T1000 (cell line): ENCODE results near the gene SLC39A10.
A peak's percentile ranks its signal among the peaks of the same experiment; 100 is the strongest.
"Not testable (repeated sequence)": the region's sequence is repeated elsewhere in the genome, so short reads cannot be mapped to it uniquely, and the experiment has no call there.

Experiments used
- DNase-seq: peaks from one replicate; lab custom pipeline; 2025; ENCODE audit warnings: mixed read lengths; lab: John Stamatoyannopoulos, UW

The SLC39A10 gene

DNA sequence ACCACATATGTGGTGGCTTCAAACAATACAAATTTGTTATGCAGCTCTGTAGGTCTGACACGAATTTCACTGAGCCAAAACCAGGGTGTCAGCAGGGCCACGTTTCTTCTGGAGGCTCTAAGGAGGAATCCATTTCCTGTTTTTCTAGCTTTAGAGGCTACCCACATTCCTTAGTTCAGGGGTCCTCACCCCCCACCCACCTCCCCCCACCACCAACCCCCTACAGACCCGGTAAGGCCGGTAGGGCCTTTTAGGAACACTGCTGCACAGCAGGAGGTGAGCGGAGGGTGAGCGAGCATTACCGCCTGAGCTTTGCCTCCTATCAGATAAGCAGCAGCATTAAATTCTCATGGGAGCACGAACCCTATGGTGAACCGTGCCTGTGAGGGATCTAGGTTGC is 10.6 kb upstream of the SLC39A10 start:
- DNase-seq: no peak

DNA sequence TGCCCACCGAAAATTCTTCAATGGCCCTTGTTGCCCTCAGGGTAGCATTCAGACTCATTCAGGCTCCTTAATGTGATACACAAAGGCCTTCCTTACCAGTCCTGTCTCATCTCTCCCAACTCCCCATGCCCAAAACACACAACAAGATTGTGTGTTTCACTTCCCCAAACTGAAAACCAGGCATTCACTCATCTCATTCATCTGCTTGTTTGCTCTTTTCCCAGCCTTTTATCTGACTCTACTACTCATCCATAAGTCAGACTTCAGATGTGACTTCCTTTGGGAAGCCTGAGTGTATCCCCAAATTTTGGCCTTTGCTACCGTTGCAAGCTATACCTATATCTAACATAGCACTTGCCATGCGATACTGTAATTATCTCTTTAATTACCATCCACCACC is 9.7 kb upstream of the SLC39A10 start:
- DNase-seq: no peak

DNA sequence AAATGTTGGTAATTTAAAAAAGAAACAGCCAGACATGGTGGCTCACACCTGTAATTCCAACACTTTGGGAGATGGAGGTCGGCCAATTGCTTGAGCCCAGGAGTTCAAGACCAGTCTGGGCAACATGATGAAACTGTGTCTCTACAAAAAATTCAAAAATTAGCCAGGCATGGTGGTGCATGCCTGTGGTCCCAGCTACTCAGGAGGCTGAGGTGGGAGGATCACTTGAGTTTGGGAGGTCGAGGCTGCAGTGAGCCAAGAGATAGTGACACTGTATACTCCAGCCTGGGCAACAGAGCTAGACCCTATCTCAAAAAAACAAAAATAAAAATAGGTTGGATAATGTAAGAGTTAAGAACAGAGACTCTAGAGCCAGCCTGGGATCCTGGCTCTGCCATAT is 8.7 kb upstream of the SLC39A10 start:
- DNase-seq: not testable (repeated sequence)

DNA sequence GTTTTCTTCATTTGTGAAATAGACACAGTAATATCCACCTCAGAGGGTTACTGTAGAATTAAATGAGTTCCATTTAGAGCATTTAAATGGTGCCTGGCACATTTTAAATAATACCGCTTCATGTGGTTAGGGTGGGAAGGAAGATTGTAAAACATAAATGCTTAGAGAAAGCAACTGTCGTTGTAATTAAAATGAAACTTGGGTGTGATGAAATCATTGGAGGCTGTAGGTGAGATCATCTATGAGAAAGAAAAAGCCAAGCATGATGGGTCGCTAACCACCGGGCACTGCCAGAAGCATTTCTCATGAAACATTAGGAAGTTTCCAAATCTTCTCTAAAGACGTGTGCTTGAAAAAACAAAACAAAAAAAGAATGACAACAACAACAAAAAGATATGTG is 8.2 kb upstream of the SLC39A10 start:
- no peak for DNase-seq

DNA sequence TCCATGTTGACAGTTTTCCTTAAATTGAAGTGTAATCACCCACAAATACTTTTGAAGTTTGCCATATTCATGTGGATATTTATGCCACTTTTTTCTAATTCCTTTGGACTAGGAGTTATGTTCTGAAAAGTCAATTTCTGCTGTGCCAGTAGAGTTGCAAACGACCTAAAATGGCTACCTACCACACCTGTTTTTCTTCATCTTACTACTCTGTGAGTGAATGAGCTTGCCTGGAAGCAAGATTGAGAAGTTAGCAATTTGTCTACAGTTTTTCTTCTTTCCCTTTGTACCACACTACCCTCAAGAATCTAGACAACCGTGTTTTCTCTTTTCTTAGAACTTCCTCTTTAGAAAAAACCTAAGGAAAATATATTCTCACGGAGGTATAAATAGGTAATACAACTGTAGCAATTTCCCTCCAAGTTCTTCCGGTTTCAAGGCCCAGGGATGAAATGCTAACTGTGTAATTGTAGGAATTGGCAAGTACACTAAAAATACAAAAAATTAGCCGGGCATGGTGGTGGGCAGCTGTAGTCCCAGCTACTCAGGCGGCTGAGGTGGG is 7.3 kb upstream of the SLC39A10 start:
- no peak for DNase-seq

DNA sequence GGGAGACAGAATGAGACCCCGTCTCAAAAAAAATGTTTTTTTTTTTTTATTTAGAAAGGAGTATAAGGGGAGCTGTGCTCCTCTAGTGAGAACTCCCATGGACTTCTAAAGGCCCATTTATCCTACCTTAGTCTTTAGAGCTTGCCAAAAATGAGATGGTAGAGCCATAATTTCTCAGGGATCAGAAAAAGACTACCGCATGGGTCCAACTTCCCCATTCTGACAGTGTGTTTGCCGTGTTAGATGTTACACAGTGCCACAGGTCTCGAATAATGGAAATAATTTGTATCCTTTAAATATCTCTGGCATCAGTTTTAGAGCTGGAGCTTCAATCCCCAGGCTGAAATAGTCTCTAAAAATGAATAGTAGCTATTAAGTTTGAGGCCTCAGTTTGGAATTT is 6.0 kb upstream of the SLC39A10 start:
- DNase-seq: no peak

DNA sequence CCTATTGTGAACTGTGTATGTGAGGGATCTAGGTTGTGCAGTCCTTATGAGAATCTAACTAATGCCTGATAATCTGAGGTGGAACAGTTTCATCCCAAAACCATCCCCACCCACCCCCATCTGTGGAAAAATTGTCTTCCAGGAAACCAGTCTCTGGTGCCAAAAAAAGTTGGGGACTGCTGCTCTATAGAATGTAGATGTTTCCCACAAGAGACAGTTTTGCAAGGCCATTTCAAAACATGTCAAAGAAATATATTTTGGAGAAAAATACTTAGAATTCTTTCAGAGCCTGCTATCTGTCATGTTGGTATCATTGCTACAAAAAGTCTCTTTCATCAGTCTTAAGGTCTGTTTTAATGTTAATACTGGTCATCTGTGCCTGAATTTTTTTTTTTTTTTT is 4.1 kb upstream of the SLC39A10 start:
- no peak for DNase-seq

DNA sequence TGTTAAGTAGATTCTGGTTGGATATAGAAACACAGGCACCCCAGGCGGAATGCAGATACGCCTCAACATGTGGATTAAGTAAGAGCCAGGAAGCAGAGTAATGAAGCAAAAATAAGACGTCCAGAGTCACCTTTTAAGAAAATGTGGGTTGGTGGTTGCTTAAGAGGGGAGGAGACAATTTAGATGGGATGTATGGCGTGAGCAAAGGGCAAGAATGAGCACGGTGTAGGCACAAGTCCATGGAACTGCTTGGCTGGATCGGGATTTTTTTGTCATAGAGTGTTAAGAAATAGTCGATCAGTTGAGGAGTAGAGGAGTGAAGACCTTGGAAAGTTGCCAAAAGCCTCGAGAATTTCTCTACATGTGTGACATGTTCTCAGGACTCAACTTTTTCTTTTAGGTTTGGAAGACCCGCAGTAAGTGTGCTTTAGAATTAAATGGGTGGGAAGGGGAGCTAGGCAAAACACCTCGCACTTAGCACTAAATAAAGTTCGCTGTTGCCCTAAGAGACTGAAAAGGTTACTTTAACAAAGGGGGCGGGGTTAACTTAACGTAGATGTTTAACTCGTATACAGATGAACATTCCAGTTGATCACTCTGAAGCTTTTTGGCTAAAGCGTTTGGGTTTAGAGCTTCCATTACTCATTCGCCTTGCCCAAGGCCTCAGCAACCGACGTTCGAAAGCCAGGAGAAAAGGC is 716 bp upstream of the SLC39A10 start:
- no peak for DNase-seq

DNA sequence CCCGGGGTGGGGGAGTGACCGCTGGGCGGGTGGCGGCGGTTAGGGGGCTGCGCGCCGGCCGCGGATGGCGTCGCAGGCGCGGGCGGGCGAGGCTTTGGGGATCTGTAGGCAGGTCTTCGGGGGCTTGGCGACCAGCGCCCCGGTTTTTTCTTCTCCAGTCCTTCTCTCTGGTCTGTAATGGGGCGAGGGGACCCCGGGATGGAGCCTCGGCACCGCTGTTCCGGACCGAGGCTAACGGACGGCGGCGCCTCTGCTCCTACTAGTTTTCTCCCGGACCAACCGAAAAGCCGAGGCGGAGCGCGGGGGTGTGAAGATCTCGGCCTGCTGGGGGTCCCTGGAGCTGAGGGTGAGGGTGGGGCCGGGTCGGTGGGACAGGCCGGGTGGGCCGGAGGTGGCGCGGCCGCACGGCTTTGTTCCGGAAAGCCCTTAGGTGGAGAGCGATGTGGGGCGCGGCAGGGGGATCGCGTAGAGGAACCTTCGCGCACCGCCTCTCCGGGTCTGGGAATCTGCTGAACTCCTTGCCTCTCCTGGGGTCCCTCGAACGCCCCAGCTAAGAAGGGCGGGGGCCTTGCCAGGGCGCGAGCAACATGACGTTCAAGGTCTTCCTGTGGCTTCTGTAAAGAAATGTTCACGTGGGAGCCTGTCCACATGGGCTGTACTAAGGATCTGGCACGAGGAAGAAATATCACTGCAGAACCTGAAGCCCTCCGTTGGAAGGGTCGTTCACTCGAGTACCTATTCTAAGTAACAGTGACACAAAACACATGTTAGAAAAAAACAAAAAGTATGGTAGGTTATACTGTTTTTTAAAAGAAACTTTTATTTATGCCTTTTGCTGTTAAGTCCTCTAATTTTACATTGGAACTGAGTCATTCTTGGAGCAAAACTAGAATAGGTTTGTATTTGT is 861 bp downstream of the SLC39A10 start:
- no peak for DNase-seq

DNA sequence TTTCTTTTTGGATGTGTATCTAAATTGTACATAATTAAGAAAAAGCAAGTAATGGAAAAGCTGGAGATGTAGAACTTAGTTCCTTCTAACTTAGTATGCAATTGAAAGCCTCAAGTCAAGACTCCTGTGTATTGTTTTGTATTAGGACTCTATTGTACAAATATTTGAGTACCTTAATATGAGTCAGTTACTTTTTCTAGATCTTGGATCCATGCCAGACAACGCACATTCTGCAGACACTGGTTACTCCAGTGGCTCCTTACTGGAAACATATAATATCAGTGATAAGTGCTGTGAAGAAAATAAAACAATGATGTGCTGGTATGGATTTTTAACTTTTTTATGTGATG is 1.5 kb downstream of the SLC39A10 start:
- DNase-seq: no peak

DNA sequence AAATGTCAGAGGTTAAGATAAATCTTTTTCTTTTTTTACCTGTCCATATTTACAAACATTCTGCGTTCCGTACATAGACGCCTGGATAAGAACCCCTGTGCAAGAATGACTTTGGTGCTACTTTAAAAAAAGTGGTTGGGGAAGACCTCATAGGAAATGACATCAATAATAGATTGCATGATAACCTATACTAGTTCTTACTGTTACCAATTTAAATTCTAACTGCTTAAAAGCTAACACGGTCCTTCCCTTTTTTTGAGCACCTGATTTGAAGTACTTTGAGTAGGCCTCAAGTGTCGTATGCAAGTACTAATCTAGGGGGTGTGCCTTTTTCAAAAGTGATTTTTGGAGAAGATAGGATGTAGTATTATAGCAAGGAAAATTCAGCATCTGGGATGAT is 2.1 kb downstream of the SLC39A10 start:
- DNase-seq: no peak

DNA sequence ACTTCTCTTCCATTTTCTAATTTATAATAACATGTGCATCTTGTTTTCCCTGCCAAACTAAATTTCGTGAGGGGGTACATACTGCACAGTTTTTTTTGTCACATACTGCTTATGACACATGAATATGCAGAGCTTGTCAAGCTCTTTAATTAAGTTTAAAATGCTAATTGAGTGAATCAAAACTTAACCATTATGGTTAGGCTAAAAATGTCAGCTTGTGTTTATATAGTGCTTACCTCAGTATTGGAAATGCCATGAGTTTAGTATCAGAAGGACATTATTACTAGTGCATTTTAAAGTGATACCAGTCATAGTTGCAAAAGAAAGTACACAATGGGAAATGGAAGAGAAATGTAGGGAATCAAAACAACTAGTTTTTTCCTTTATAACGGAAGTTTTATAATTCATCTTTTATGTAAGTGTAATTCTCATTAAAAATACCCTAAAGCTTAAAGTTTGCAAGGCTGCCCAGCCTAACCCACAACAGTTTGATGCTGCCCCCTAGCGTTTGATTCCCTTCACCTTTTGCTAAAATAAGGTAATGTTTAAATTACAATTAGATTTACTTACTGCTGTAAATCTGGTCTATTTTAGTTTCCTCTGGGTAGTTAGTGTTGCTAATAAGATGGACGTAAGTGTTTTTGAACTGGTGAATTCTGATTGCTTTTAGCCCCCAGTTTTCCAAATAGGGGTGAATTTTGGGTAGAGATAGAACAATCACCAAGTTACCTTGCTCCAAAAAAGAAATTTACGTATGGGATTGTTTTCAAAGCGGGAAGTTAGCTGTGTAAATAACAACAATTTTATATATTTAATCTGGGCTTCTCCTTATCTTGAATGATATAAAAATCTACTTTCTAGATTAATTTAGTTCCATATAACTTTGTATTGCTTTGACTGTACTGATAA is 3.2 kb downstream of the SLC39A10 start:
- peak; percentile 27 for DNase-seq

DNA sequence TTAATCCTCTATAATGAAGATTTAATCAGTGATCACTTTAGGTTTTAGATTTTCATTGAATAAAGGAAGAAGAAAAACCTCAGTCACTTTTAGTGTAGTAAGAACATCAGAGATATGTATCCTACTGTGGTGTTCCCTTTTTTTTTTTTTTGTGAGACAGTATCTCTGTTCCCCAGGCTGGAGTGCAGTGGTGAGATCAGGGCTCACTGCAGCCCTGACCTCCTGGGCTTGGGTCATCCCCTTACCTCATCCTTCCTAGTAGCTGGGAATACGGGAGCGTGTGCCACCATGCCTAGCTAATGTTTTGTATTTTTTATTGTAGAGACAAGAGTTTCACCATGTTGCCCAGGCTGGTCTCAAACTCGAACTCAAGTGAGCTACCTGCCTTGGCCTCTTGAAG is 5.1 kb downstream of the SLC39A10 start:
- DNase-seq: no peak

DNA sequence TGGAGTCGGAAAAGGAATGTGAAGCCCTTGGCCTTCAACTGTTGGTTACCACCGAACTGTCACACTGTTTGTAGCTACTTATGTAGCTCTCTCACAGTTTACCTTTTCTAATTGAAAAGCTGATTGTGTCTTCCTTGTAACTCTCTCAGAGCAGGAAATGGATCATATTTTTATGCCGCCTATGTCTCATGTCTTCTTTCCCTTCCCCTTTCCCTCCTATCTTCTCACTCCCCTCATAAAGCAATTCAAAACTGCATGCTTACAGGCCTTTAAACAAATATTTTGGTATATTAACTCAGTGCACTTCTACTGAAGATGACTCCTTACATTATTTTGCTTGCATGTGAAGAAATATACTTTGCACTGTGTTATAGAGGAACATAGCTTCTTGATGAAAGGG is 6.0 kb downstream of the SLC39A10 start:
- no peak for DNase-seq

DNA sequence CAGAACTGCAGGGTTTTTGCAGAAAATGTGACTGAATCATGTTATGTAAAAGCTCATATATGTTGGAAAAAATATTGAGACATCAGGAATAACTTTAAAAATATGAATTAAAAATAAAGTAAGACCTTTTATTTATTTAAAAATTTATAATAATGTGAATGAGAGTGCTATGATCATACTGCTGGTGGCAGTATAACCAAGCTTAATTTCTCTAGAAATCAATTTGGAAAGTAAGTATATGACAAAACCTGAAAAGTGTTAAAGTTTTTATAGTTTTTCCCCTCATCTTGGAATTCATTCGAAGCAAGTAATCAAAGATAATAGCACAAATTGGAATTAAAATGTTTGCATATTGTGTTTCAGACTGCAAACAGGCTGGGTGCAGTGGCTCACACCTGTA is 7.5 kb downstream of the SLC39A10 start:
- no peak for DNase-seq

DNA sequence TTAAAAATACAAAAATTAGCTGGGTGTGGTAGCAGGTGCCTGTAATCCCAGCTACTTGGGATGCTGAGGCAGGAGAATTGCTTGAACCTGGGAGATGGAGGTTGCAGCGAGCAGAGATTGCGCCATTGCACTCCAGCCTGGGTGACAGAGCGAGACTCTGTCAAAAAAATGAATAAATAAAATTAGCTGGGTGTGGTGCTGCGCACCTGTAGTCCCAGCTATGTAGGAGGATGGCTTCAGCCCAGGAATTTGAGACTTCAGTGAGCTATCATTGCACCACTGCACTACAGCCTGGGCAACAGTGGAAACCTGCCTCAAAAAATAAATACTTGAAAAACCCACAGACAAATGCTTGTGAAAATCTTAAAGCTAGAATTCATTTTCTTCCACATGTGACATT is 8.1 kb downstream of the SLC39A10 start:
- DNase-seq: not testable (repeated sequence)

DNA sequence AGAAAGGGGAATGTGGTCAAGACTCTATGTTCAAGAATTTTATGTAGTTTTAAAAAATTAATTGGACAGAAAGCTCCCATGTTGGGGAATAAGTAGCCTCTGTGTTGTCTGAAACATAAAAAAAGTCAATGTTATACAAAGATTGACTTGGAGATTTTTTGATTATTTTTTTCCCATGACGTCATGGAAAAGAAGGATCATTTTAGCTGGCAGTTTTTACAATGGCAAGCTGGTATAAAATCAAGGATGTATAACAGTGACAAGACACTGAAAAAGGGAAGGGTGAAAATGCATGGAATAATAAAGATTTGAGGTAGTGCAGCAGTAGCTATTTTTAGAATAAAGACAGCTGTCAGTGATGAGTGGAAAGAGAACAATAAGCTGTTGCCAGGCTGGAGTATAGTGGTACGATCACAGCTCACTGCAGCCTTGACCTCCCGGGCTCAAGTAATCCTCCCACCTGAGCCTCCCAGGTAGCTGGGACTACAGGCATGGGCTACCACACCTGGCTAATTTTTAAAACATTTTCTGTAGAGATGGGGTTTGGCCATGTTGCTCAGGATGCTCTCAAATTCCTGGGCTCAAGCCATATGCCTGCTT is 9.2 kb downstream of the SLC39A10 start:
- no peak for DNase-seq

DNA sequence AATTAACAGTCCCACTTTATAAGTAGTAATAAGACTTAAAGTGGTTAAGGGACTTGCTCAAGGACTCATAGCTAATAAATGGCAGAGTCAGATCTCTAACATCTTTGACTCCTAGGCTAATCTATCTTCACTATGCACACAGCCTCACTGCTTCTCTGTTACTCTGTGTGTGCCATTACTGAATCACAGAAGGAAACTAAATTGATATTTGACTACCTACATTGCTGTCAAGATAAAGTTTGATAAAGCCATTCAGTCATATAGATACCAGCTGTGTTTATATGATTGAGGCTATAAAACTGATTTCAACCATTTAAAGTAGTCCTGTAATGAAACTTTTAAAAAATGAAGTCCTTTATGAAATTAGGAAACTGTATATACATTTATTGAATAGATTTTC is 10.9 kb downstream of the SLC39A10 start:
- no peak for DNase-seq

DNA sequence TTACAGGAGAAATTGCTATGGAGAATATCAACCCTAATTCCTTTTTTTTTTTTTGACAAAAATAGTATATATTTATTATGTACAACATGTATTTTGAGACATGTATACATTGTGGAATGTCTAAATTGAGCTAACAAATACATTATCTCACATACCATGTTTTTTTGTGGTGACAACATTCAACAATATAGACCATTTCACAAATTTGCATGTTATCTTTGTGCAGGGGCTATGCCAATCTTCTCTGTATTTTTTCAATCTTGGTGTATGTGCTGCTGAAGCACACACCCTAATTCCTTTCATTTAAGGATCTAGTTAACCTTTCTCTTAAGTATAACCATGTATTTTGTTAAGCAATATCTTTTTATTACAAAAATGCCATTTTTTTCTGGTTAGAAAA is 13.2 kb downstream of the SLC39A10 start:
- no peak for DNase-seq

DNA sequence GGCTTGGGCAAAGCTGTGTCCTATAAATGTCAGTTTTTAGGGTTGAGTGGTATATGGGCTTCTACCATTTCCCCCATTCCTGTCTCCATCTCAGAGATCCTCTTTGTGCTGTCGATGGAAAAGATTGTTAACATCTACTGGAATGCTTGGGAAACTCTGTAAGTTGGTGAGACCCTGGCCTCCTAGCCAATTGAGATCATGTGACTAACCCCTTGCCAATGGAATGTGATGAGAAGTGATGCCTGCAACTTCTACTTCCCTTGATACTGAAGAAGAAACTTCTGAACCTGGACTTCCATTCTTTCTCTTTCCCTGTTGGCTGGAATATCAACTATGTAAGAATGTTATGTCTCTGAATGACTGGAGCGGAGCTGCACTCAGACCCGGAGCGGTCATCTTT is 14.5 kb downstream of the SLC39A10 start:
- no peak for DNase-seq

DNA sequence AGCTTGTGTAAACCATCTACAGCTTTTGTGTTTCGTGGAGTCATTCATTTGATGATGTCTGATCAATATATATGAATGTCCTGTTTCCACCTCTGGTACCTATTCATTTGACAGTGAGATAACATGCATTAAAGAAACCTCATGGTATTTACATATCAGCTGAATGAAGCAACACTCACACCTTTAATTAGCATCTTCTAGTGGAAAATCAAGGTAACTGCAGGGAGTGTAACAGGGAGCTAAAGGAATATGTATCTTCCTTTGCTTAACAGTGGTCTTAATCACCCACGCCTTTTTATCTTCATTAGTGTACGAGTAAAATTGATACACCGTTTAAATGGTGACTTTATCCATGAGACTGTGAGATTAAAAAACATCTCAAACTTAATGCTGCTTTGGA is 15.6 kb downstream of the SLC39A10 start:
- no peak for DNase-seq
